Activated CD4-positive, alpha-beta T cell treated with anti-CD3 and anti-CD28 coated beads for 36 hours (primary cell): ENCODE results near the gene CCDC116. TPM values are rescaled to one million over a fixed set of nuclear protein-coding genes. Genes with fewer than 3 reads are reported as not detected.
"Not testable (repeated sequence)": the region's sequence is repeated elsewhere in the genome, so short reads cannot be mapped to it uniquely, and the experiment has no call there.

Experiments used
- ATAC-seq: fragments of 200-7000 bp; cut with Tn5 transposase; one replicate; pipeline ENCODE4 v1.10.0; 2021; ENCODE audit warnings: mild to moderate bottlenecking, moderate library complexity
- CTCF ChIA-PET: fragments of 350-600 bp; sonication (Branson Sonifier 250); formaldehyde crosslinking; loops from one replicate; lab custom pipeline; 2021; ENCODE audit warnings: antibody characterized with exemption; lab: Charles Lee
- POLR2A ChIA-PET: fragments of 350-600 bp; sonication (Branson Sonifier 250); formaldehyde crosslinking; loops from one replicate; lab custom pipeline; 2021; ENCODE audit warnings: antibody characterized with exemption, inconsistent platforms; lab: Charles Lee
- DNase-seq: peaks from one replicate; pipeline ENCODE4 v3.0.0-alpha.2; 2020
- H3K27ac Mint-ChIP-seq: one replicate; pipeline ENCODE4 v1.8.0; 2021; ENCODE audit warnings: mixed read lengths
- H3K27me3 Mint-ChIP-seq: one replicate; pipeline ENCODE4 v1.8.0; 2021; ENCODE audit warnings: mixed read lengths
- H3K36me3 Mint-ChIP-seq: one replicate; pipeline ENCODE4 v1.8.0; 2021; ENCODE audit warnings: low read depth, mixed read lengths
- H3K4me1 Mint-ChIP-seq: one replicate; pipeline ENCODE4 v1.8.0; 2021; ENCODE audit warnings: mixed read lengths
- H3K4me3 Mint-ChIP-seq: one replicate; pipeline ENCODE4 v1.8.0; 2021; ENCODE audit warnings: mild to moderate bottlenecking, moderate library complexity, mixed read lengths
- H3K9me3 Mint-ChIP-seq: one replicate; pipeline ENCODE4 v1.8.0; 2021; ENCODE audit warnings: low read depth, mixed read lengths
- intact Hi-C, 2 experiments: fragments of 100-400 bp; cut with DNase I in 1 of 2; cut with micrococcal nuclease in 1 of 2; formaldehyde crosslinking; loops; one replicate each; pipeline versions ENCODE4 v1.14.2 to v1.15.1; 2022 to 2024; cut with DNase I, micrococcal nuclease
- total RNA-seq, 2 experiments: library from RNA; stranded (reverse); gene quantifications; one replicate each; pipeline ENCODE4 v1.2.3, GENCODE V29; 2021

The CCDC116 gene
- total RNA-seq, 2 experiments from 2014 or later: 0.23 to 0.33 TPM

DNA sequence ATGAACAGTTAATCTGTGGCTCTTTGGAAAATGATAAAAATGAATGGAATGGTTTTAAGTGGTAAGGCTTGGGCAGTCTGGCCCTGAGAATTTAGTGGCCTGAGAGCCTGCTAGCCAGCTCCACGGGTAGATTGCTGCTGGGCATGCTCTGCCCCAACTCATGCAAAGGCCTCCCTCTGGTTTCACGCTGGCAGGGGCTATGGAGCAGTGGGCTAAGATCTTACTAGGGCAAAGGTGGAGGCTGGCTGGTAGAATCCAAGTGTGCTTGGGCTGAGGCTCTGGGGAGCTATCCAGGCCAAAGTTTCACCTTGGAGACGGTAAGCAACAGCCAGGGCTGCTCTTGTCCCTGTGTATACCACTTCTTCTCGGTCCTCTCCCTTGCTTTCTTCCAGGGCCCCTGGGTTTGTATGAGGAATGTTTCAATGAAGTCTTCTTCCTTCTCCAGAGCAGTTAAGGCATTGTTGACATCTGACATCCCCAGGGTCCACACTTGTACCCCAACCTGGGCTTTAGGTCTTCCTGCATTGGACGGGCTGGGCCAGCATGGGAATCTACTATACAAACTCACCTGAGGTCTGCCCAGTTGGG, 37.6 kb upstream of the CCDC116 start:
- no peaks in the 10 kb centered on the region for H3K9me3 Mint-ChIP-seq
- peak overlapping the region; percentile 2 for H3K27ac Mint-ChIP-seq
- peaks cover 43% of the 10 kb centered on the region for H3K4me1 Mint-ChIP-seq
- CTCF ChIA-PET: no interaction called here
- intact Hi-C loops: no loop called here
- H3K4me3 Mint-ChIP-seq: no peak overlapping the region
- H3K27me3 Mint-ChIP-seq: no peaks in the 10 kb centered on the region
- ATAC-seq (no peak), DNase-seq (no peak)
- peaks cover 48% of the 10 kb centered on the region for H3K36me3 Mint-ChIP-seq
- POLR2A ChIA-PET: no interaction called here

DNA sequence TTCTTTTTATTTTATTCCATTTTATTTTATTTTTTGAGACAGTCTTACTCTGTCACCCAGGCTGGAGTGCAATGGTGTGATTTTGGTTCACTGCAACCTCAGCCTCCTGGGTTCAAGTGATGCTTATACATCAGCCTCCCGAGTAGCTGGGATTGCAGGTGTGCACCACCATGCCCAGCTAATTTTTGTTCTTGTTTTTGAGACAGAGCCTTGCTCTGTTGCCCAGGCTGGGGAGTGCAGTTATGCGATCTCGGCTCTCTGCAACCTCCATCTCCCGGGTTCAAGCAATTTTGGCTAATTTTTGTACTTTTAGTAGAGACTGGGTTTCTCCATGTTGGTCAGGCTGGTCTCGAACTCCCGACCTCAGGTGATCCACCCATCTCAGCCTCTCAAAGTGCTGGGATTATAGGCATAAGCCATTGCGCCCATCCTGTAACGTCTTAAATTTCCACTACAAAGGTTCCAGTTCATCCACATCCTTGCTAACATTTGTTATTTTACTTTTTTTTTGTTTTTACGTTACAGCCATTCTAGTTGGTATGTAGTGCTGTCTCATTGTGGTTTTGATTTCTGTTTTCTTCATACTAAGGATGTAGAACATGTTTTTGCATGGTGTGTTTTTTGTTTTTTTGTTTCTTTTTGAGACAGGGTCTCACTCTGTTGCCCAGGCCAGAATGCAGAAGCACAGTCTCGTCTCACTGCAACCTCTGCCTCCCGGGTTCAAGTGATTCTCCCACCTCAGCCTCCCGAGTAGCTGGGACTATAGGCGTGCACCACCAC, 36.0 kb upstream of the CCDC116 start:
- Mint-ChIP-seq H3K36me3 (peaks cover 45% of the 10 kb centered on the region), H3K4me1 (peaks cover 33% of the 10 kb centered on the region)
- CTCF ChIA-PET: interaction anchor here (1.3 to 1.4 kb wide), 2 partner anchors 9 to 46 kb away, joined by 3 to 4 read pairs; no protein-coding TSS in a partner anchor
- ATAC-seq, H3K27me3 Mint-ChIP-seq, H3K4me3 Mint-ChIP-seq, DNase-seq, H3K27ac Mint-ChIP-seq, intact Hi-C loops, H3K9me3 Mint-ChIP-seq: not testable (repeated sequence)
- POLR2A ChIA-PET: interaction anchor here (0.7 kb wide), 1 partner anchor 19 kb away, joined by 3 read pairs; no protein-coding TSS in a partner anchor

DNA sequence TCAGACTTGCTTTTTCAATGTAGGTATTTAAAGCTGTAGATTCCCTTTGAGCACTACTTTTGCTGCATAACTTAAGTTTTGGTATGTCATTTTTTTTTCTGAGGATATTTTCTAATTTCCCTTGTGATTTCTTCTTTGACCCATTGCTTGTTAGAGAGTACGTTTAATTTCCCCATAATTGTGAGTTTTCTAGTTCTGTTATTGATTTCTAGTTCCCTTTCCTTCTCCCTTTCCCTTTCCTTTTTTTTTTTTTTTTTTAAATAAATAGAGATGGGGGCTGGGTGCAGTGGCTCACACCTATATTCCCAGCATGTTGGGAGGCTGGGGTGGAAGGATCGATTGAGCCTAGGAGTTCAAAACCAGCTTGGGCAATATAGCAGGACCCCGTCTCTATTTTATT, 34.3 kb upstream of the CCDC116 start:
- H3K36me3 Mint-ChIP-seq: peaks cover 43% of the 10 kb centered on the region
- CTCF ChIA-PET: interaction anchor here (0.9 to 1.4 kb wide), 4 partner anchors 10 to 44 kb away, joined by 3 to 4 read pairs (median 3); no protein-coding TSS in a partner anchor
- H3K27ac Mint-ChIP-seq: peak overlapping the region; percentile 33
- POLR2A ChIA-PET: interaction anchor here (0.6 kb wide), 1 partner anchor 9 kb away, joined by 3 read pairs; no protein-coding TSS in a partner anchor
- intact Hi-C loops: no loop called here
- H3K9me3 Mint-ChIP-seq: no peaks in the 10 kb centered on the region
- ATAC-seq: no peak
- peaks cover 31% of the 10 kb centered on the region for H3K4me1 Mint-ChIP-seq
- no peak overlapping the region for H3K4me3 Mint-ChIP-seq
- no peak for DNase-seq
- H3K27me3 Mint-ChIP-seq: no peaks in the 10 kb centered on the region

DNA sequence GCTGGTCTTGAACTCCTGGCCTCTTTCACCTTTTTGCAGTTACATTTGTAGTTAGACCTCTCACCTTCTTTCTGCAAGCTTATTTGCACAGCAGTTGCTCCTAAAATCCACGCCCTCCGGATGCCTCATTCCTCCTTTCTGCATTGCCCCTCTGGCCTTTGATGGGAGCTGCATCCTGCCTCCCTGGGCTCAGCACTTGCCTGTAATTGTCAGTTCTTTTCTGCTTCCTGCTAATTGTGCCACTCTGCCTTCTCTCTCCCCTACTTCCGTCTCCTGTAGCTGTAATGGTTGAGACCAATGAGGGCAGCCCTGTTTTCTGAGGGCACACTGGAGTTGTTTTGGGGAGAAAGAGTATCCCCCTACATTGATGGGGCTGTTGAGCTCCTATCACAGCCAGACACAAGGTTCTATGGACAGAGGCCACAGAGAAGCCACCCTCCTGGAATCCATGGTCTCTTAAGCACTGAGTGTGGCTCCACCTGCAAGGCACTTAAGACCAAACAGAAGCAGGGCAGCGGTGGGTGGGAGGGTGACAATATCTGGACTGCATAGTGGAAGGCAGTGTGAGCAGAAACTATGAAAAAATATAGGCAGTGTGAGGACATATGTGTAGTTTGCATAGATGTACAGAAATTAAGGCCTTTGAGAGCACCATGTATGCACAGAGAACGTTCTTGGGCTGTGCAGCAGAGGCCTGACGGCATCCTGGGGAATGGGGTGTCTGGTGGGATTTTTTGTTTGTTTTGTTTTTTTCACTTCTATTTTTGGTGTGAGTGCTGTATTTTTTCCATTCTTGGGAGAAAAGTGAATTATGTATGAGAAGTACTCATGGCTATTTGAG, 33.3 kb upstream of the CCDC116 start:
- Mint-ChIP-seq H3K4me3 (no peak overlapping the region), H3K36me3 (peaks cover 33% of the 10 kb centered on the region), H3K27ac (peak overlapping the region; percentile 9), H3K27me3 (no peaks in the 10 kb centered on the region), H3K4me1 (peaks cover 21% of the 10 kb centered on the region), H3K9me3 (no peaks in the 10 kb centered on the region)
- DNase-seq (no peak), ATAC-seq (no peak)
- CTCF ChIA-PET: no interaction called here
- intact Hi-C loops: no loop called here
- POLR2A ChIA-PET: no interaction called here

DNA sequence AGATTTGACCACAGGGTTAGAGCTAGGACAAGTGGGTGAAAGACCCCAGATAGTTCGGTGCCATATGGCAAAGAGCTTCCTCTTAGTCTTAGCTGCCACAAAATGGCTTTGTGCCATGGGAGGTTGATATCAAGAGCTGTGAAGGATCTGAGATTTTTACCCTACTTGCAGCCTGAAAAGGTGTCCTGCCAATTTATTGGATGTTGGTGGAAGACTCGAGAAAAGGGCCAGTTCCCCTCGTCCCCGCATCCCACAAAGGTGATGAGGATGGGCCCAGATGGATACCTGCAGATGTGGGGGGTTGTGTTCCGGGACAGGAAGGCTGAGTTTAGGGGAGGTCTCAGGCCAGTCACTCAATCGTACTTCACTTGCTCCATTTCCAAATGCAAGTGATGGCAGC, 30.0 kb upstream of the CCDC116 start:
- ATAC-seq: no peak
- POLR2A ChIA-PET: no interaction called here
- Mint-ChIP-seq H3K4me1 (peaks cover 33% of the 10 kb centered on the region), H3K27ac (peak overlapping the region; percentile 48), H3K27me3 (no peaks in the 10 kb centered on the region), H3K9me3 (no peaks in the 10 kb centered on the region), H3K36me3 (peaks cover 18% of the 10 kb centered on the region), H3K4me3 (no peak overlapping the region)
- intact Hi-C loops: no loop called here
- CTCF ChIA-PET: interaction anchor here (1.0 to 1.4 kb wide), 2 partner anchors 15 to 21 kb away, joined by 3 to 5 read pairs; no protein-coding TSS in a partner anchor
- DNase-seq: no peak

DNA sequence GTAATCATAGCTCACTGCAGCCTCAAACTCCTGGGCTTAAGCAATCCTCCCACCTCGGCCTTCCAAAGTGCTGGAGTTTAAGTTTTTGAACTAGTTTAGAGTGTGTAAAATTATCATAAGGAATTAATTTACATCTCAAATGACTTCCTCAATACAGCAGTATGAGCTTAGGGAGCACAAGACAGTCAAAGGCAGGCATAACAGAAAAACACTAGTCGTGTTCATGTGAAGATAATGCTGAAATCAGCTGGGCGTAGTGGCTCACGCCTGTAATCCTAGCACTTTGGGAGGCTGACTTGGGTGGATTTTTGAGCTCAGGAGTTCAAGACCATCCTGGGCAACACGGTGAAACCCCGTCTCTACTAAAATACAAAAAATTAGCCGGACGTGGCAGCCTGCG, 28.6 kb upstream of the CCDC116 start:
- Mint-ChIP-seq H3K9me3 (no peaks in the 10 kb centered on the region), H3K36me3 (peaks cover 19% of the 10 kb centered on the region), H3K27me3 (no peaks in the 10 kb centered on the region), H3K27ac (no peak overlapping the region), H3K4me3 (no peak overlapping the region), H3K4me1 (peaks cover 31% of the 10 kb centered on the region)
- intact Hi-C loops: no loop called here
- ChIA-PET CTCF (no interaction called here), POLR2A (interaction anchor here (0.6 kb wide), 1 partner anchor 32 kb away, joined by 6 read pairs; no protein-coding TSS in a partner anchor)
- DNase-seq: no peak
- no peak for ATAC-seq

DNA sequence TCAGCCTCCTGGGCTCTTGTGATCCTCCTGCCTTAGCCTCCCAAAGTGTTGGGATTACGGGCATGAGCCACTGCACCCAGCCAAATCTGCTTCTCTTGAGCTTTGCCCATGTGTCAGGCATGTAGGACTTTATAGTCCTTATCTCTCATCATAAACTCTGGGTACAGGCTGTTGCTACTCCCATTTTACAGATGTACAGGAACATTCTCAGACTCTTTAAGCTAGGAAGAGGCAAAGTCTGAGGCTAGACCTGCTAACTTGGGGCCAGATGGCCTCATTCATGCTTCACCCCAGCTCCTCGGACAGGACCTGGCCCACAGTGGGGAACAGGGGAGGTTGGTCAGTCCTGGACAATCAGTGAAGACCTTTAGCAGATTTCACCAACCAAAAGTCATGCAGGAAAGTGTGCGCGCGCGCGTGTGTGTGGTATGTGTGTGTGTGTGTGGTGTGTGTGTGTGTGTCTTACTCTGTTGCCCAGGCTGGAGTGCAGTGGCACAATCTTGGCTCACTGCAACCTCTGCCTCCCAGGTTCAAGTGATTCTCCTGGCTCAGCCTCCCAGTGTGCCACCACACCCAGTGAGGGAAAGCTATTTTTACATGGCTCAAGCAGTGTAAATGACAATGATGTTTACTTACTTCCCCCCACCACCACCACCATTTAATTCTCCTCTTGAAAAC, 26.5 kb upstream of the CCDC116 start:
- no peak for ATAC-seq
- no peak overlapping the region for H3K4me3 Mint-ChIP-seq
- CTCF ChIA-PET: interaction anchor here (0.6 to 2.0 kb wide), 2 partner anchors 32 to 1485 kb away, joined by 3 to 5 read pairs; no protein-coding TSS in a partner anchor
- H3K27ac Mint-ChIP-seq: no peak overlapping the region
- POLR2A ChIA-PET: no interaction called here
- no peaks in the 10 kb centered on the region for H3K27me3 Mint-ChIP-seq
- no peaks in the 10 kb centered on the region for H3K9me3 Mint-ChIP-seq
- DNase-seq: no peak
- H3K4me1 Mint-ChIP-seq: peaks cover 22% of the 10 kb centered on the region
- H3K36me3 Mint-ChIP-seq: peaks cover 19% of the 10 kb centered on the region
- intact Hi-C loops: no loop called here

DNA sequence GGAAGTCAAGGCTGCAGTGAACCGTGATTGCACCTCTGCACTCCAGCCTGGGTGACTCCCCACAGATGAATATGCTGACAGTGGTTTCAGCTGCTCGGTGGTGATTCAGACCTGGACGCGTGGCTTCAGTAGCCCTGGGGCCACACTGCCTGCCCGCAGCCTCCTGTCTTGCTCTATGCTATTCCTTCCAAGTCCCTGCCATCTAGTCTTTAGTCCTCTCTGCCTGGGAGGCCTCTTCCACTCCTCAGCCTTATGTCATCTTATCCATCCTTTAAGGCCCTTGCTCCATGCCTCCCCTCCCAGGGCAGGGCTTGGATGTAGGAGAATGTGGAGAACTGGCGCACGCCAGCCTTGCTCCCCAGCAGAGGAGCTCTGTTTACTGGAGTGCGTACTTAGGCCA, 25.8 kb upstream of the CCDC116 start:
- Mint-ChIP-seq H3K4me3 (no peak overlapping the region), H3K27me3 (no peaks in the 10 kb centered on the region), H3K9me3 (no peaks in the 10 kb centered on the region), H3K27ac (no peak overlapping the region), H3K36me3 (peaks cover 25% of the 10 kb centered on the region), H3K4me1 (peaks cover 22% of the 10 kb centered on the region)
- DNase-seq: no peak
- CTCF ChIA-PET: interaction anchor here (0.6 to 2.0 kb wide), 2 partner anchors 33 to 1486 kb away, joined by 3 to 5 read pairs; no protein-coding TSS in a partner anchor
- POLR2A ChIA-PET: no interaction called here
- peak; percentile 55 for ATAC-seq
- intact Hi-C loops: no loop called here

DNA sequence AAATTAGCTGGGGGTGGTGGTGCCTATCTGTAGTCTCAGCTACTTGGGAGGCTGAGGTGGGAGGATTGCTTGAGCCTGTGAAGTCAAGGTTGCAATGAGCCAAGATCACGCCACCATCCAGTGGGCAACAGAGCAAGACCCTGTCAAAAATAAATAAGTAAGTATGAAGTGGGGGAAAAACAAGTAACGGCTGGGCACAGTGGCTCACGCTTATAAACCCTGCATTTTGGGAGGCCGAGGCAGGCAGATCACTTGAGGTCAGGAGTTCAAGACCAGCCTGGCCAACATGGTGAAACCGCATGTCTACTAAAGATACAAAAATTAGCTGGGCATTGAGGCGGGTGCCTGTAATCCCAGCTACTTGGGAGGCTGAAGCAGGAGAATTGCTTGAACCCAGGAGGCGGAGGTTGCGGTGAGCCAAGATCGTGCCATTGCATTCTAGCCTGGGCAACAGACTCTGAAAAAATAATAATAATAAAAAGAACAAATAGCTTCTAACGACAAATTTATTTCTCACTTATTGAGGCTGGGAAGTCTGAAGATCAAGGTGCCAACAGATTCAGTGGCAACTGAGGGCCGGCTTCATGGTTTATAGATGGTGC, 22.9 kb upstream of the CCDC116 start:
- POLR2A ChIA-PET, H3K9me3 Mint-ChIP-seq, H3K27me3 Mint-ChIP-seq, intact Hi-C loops, H3K4me3 Mint-ChIP-seq, DNase-seq, ATAC-seq: not testable (repeated sequence)
- peak overlapping the region; percentile 19 for H3K27ac Mint-ChIP-seq
- peaks cover 21% of the 10 kb centered on the region for H3K4me1 Mint-ChIP-seq
- peaks cover 38% of the 10 kb centered on the region for H3K36me3 Mint-ChIP-seq
- CTCF ChIA-PET: interaction anchor here (0.8 to 2.4 kb wide), 6 partner anchors 8 to 158 kb away, joined by 3 to 11 read pairs (median 3); partner anchors contain the start of gene YDJC

DNA sequence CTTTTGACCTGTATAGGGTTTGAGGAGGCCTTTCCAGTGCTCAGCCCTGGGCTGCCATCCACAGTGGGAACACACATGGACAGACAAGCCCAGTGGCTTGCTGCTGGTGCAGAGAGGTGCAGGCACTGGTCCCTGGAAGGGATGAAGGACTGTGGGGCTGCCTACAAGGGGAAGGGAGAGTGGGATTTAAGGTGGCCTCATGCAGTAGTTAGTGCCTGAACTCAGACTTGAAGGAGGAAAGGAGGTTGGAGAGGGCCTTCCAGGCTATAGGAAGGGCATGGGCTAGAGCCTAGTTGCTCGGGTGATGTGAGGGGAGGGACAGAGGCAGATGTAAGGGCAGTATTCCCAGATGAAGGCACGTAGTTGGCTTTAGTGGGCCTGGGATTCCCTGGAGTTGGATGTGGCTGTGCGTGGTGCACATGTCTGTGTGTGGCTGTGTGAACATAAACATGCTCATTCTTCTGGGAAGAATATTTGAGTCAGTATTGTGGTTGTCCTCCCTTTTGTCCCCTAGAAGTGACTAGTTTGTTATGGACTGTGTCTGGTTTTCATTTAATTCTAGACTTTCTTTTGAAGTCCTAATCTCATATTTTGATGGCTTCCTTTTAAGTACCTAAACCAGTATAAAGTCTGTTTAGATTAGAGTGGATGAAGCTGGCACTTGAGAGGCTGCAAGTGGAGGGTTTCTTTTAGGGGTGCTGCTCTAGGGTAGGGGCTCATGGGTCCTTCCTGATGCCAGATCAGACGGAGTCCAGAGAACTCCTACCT, 21.2 kb upstream of the CCDC116 start:
- no peak overlapping the region for H3K4me3 Mint-ChIP-seq
- peaks cover 18% of the 10 kb centered on the region for H3K4me1 Mint-ChIP-seq
- ATAC-seq: no peak
- POLR2A ChIA-PET: no interaction called here
- H3K9me3 Mint-ChIP-seq: no peaks in the 10 kb centered on the region
- peak overlapping the region; percentile 49 for H3K27ac Mint-ChIP-seq
- H3K27me3 Mint-ChIP-seq: no peaks in the 10 kb centered on the region
- CTCF ChIA-PET: no interaction called here
- H3K36me3 Mint-ChIP-seq: peaks cover 41% of the 10 kb centered on the region
- intact Hi-C loops: no loop called here
- no peak for DNase-seq
